NOMO-1 (cell line): ENCODE results near the gene COPG1.

ENCODE experiments used
- DNase-seq, 2 experiments: peaks; one replicate each; lab custom pipeline; 2025; ENCODE audit not compliant: unreplicated experiment in 2 of 2; lab: John Stamatoyannopoulos, UW

COPG1 gene

DNA sequence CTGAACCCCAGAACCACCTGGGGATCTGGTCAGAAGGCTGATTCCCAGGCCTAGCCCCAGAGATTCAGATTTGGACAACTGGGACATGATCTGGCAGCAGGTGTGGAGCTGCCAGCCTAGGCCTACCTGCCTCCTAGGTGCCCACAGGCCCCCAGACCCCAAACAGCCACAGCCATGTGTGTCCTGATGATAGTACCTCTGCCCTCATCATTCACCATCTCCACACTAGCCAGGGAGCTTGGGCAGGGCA lies 63.9 kb downstream of the COPG1 start:
- no peak for DNase-seq

- DNase-seq = no peak
Measured at GRCh38 chr3:129313665-129314385, 64.4 kb downstream of the COPG1 start.

DNA sequence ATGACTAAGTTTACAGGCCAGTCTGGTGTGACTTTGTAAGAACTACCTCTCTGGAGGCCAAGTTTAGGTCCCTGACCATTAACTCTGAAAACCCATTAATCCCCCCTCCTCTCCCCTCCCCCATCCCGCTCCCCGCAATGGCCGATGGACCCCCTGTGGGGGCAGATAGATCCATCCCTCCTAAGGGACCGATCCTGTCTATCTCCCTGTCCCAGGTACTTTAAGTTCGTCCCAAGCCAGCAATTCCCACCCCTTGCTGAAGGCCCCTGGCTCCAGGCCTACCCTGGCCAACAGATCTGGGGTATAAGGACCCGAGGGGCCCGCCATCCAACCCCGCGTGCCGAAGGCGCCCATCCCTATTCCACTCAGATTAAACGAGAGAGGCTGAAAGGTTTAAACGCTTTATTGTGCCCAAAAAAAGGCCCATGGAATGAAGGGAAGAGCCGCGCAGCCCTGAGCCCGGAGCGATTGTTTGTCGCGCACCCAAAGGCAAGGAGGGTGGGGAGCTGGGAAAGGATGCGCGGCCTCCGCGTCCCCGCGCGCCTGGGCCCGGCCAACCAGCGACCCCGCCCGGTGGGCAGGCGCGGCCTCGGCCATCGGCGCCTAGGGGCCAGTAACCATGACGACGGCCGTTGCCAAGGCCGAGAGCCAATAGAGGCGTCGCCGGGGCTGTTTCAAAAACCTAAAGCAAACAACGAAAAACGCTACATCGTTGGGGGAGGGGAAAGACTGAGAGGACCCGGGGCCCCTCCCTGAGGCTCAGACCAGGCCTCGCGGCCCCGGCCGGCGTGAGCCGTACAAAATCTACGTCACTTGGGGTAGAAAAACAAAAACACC lies 65.2 kb downstream of the COPG1 start:
- peak; percentile 96 to 97 for DNase-seq

GRCh38 chr3:129315223-129315997 lies 66.0 kb downstream of the COPG1 start:
- DNase-seq = peak; percentile 53 to 54

DNA sequence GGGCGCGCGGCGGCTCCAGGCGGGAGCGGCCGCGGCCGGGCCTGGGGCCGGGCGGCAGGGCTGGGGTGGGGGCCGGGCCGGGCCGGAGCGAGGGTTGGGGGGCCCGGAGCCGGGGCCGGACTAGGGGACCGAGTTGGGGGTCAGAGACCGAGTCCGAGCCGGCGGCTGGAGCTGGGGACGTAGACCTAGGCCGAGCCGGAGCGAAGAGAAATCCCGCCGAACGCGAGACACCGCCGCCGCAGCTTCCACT lies 66.5 kb downstream of the COPG1 start:
- DNase-seq = no peak

GRCh38 chr3:129316248-129317013 lies 67.0 kb downstream of the COPG1 start:
- peak; percentile 72 to 83 for DNase-seq

DNA sequence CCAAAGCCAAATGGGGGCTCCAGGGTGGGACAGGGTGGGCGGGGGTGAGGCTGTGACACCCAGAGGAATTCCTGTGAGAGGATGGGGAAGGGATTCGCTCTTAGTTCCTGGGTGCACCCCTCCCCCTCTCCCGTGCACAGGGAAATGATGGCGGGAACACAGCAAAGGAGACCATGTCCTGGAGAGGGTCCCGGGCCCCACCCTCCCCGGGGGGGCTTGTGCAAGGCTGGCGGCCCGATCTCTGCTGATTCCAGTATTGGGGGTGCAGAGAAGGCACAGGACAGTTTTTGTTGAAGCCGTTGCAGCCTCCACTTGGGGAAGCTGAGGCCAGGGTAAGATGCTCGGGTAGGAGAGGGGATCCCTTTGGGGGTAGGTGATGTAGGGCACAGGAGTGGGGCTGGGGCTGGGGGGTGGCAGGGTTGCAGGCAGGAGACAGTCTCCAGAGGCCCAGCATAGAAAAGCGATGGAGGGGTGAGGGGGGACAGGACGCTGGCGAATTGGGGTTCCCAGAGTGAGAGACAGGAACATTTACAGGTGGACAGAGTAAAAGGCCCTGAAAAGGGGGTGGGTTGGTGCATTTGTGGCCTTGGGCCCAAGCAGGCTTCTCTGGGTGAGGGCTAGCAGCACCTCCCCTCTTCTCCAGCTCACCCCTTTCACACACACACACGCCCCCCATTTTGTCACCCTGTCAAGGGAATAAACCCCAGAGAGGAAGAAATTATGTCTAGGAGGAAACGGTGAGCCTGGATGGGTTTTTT lies 67.8 kb downstream of the COPG1 start:
- DNase-seq = no peak

GRCh38 chr3:129317848-129318247 lies 68.4 kb downstream of the COPG1 start:
- no peak for DNase-seq

DNA sequence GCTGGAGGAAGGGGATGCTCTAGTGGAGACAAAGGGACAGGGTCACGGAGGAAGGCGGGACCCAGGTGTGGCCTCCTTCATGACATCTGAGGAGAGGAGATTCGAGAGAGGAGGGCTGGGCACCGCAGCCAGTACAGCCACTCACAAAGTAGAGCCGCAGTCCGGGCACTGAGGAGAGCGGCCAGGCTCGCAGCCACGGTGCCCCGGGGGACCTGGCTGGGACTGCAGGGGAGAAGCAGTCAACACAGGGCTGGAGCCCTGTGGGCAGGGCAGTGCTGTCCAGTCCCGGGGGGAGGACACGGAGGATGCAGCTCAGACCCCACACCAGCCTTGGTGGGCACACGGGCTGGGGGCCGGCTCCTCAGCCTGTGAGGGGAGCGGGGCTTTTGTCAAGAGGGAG lies 69.5 kb downstream of the COPG1 start:
- DNase-seq = no peak

DNA sequence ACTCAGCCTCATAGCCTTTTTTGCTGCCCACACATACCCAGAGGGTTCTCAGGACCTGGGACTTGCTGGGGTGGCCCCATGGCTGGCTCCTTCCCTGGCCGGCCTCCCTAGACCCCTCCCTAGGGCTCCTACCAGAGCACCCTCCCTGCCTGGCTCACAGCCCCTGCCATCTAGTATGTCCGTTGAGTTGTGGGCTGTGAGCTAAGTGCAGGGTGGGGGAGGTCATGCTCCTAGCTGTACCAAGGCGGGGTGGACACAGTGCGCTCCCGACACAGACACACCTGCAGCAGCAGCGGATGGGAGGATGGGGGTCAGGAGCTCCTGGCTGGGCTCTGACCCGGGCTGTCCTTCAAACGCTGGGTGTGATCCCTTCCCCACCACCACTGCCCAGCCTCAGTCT lies 70.9 kb downstream of the COPG1 start:
- no peak for DNase-seq

- no peak for DNase-seq
Measured at GRCh38 chr3:129320825-129321487, 71.5 kb downstream of the COPG1 start.

- no peak for DNase-seq
Measured at GRCh38 chr3:129321887-129322286, 72.5 kb downstream of the COPG1 start.

DNA sequence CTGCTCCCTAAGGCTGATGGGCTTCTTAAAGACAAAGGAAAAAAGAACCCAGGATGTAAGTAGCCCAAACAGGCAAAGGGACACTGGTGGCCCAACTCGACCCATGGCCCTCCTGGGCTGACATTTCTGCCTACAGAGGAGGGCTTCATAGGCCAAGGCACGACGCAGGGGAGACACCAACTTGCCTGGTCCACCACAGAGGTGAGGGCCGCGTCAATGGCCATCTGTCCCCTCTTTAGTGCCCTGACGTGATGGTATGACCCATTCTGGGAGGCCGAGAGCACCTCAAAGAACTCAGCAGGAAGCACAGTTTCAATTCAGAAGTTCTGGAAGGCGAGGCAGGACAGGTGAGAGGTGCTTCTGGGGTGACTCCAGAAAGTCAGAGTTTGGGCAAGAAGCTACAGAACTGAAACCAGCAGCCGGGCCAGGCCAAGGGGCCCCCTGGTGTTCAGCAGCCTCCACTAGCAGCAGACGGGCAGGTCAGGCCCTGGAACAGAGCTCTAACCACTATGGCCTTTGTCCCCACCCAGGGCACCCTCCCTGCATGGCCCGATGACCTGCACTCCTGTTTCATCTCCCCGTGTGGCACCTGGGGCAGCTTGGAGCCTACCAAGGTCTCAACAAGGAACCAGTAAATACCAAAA lies 74.4 kb downstream of the COPG1 start:
- no peak for DNase-seq

GRCh38 chr3:129324855-129325254 lies 75.4 kb downstream of the COPG1 start:
- no peak for DNase-seq

GRCh38 chr3:129325383-129325782 lies 76.0 kb downstream of the COPG1 start:
- no peak for DNase-seq

DNA sequence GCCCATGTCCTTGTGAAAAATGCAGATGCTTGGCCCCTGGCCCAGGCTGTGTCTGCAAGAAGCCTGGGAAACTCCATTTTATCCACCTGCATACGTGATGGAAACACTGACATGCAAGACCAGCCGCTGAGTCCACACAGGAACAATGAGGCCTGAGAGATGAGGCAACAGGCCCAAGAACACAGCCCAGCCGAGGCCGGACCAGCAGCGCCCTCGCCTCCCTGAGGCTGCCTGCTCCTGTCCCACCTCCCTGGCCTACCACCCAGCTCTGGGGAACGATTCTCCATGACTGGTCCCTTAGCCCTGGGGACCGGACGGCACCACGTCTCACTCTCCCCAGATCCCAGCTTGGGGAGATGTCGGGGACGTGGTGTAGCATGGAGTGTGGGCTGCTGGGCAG lies 76.7 kb downstream of the COPG1 start:
- no peak for DNase-seq

GRCh38 chr3:129326595-129326994 lies 77.2 kb downstream of the COPG1 start:
- no peak for DNase-seq
